Putamen (tissue), 1 donor: ENCODE measurements around the gene PACSIN2.
"Not testable (repeated sequence)": the region's sequence is repeated elsewhere in the genome, so short reads cannot be mapped to it uniquely, and the experiment has no call there.

Experiments
- DNase-seq: peaks from one replicate; pipeline ENCODE4 v3.0.0-alpha.2; 2016; ENCODE audit warnings: low spot score

Gene PACSIN2

DNA sequence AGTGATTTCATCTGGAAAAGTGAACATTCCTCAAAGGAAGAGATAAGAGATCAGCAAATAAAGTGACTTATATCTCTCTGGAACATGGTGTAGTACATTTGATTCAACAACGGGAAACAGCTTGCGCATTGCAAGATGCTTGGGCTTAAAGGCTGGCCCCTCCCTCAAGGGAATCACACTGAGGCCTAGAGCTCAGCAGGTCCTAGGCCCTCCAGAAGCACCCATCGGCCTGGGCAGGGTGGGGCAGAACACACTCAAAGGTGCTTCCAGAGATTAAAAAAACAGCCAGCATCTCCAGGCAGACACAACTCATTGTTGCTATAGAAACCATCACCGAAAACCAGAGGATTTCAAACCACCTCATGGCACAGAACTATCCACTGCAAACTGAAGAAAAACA lies 88.8 kb downstream of the PACSIN2 start:
- DNase-seq = no peak

DNA sequence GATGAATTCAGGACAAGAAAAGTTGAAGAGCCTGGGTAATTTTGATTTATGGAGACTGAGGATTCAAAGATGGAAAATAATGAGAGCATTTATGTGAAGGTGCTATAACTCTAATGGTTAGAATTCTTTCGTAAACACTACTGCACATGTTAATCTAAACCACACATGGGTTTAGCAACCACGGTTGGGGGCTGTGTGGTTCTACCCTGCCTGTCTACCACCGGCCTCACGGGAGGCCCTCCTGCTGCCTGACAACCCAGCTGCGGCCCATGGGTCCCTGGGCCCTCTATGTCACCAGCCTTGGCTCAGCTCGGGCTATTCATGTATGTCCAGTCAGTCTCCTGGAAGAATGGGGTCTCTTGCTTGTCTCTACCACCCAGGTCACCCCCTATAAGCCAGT lies 89.4 kb downstream of the PACSIN2 start:
- no peak for DNase-seq

- not testable (repeated sequence) for DNase-seq
Observed at GRCh38 chr22:42925031-42925430, 89.9 kb downstream of the PACSIN2 start.

DNA sequence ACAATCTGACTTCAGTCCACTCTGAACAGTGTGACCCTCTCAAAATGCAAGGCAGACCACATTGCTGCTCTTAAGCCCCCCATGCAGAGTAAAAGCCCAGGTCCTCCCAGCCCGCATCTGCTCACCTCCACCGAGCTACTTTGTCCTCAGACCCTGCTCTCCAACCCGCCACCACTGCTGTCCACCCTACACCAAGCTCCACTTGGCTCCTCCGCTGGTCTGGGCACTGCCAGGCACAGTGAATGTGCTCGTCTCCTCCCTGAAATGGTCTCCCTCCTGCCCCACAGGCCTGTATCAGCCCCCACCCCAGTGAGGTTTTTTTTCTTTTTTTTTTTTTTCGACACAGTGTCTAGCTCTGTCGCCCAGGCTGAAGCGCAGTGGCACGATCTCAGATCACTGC lies 90.5 kb downstream of the PACSIN2 start:
- no peak for DNase-seq

GRCh38 chr22:42922374-42923191 lies 92.4 kb downstream of the PACSIN2 start:
- DNase-seq = no peak

DNA sequence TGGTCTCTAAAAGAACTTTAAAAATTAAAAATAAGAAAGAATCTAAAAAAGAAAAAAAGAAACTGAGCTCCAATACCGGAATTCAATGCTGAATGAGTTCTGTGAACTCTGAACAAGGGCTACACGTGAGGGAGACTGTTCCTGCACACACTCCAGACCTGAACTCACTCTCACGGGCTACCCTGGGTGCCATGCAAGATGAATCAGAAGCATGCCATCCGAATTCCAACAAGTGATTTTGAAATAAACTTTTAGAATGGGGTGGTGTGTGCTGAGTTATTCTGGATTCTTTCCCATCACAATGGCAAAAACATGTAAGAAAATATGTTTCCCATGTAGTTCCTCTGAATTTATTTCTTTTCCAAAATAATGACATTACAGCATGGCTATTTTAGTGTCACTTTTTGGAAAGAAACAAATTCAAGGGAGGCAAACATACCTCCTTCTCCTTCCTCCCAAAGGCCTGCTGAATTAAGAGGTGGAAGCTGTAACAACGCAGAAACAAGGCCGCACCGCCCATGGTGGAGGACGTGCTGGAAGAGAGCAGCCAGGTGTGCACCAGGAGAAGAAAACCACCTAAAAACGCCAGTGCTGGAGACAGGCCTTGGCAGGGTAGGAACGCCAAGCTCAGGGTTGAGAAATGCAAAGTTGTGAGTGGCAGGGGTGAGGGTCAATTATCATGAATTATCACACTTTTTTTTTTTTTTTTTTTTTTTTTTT lies 94.7 kb downstream of the PACSIN2 start:
- no peak for DNase-seq

GRCh38 chr22:42919199-42919598 lies 95.8 kb downstream of the PACSIN2 start:
- no peak for DNase-seq

DNA sequence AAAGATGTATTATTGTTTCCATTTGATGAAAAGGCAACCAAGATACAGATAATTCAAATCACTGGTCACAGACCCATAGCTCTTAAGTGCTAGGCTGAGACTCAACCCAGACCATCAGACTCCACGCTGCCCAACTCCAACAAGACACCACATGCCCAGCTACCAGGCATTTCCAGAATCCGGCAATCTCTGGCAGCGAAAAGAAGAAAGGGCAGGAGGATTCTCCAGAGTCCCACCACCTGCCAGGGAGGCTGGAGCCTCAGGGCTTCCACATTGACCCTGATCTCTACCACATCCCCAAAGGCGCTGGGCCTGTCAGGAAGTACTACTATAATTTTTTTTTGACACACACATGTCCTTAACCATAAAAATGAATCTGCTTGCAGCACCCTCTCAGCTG lies 96.4 kb downstream of the PACSIN2 start:
- DNase-seq = no peak

DNA sequence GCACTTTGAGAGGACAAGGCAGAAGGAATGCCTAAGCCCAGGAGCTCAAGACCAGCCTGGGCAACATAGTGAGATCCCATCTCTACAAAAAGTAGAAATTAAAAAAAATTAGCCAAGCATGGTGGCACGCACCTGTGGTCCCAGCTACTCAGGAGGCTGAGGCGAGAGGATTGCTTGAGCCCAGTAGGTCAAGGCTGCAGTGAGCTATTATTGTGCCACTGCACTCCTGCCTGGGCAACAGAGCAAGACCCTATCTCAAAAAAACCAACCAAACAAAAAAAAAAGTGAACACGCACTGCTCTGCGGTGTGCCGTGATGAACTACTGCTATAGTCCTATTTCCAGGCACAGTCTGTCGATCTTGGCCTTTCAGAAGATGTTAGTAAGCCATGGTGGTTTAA lies 97.6 kb downstream of the PACSIN2 start:
- DNase-seq = not testable (repeated sequence)

DNA sequence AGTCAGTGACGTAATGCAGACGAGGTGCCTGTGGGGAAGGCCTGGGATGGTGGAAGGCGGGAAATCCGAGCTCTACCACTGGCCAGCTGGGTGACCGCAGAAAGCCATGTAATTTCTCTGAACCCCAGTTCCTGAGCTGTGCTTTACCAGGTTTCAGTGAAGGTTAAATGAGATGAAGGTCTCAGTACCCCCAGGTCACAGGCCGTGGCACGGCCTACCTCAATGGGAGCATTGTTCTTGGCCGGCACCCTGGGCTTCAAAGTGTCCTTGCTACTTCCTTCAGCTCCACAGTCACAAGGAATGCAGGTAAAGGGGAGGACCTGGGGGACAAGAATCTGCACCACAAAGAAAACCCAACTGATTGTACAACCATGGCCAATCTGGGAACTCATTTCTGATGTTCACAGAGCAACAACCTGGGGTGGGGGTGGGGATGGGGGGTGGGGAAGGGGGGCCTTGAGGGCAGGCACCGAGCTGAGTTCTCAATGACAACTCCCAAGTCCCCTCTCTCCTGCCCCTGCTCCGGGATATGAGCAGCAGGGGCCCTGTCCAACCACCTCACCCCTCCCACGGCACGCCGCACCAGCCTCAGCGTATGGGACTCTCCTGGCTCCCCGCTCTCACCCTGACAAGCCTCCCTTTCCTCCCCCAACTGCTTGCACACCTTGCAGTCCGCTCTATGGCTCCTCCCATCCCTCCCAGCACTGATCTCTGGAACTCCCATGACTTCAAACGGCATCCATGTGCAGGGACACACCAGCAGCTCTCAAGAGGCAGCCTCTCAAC lies 98.8 kb downstream of the PACSIN2 start:
- DNase-seq = no peak

- DNase-seq = no peak
Observed at GRCh38 chr22:42914511-42915076, 100.4 kb downstream of the PACSIN2 start.

DNA sequence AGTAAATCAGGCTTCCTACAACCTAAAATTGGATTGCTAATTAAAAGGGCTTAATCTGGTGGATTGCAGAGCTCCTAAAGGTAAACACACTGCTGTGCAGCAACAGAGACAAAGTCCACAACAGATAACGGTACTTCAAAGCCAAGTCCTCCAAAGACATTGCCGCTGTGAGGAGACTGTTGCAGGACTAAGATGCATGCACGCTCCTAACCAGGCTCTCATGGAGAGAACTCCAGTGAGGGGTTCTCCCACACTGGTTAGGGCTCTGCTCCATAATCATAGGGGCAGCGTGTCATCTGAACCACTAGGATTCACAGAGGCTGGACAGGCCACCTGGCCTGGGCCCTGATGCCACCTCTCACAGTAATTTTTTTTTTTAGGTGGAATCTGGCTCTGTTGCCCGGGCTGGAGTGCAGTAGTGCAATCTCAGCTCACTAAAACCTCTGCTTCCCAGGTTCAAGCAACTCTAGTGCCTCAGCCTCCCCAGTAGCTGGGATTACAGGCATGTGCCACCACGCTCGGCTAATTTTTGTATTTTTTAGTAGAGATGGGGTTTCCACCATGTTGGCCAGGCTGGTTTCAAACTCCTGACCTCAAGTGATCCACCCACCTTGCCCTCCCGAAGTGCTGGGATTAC lies 101.0 kb downstream of the PACSIN2 start:
- no peak for DNase-seq

DNA sequence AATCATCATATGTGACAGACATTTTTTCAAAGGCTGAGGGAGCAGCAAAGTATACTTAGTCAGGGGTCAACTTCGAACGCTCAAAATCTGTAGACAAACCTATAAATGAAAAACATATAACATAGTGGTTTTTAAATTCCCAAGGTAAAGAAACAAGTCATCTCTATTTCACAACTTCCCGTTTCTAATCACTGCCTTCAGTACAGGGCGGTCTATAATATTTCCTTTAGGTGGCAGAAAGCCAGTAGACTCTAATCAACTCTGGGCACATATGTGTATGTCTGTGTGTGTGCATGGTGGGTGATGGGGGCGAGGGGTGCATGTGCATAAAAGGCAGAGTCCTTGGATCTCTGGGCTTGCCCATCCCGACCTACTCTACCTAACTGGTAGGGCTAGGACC lies 102.9 kb downstream of the PACSIN2 start:
- no peak for DNase-seq

- DNase-seq = no peak
Observed at GRCh38 chr22:42910221-42910942, 104.6 kb downstream of the PACSIN2 start.

DNA sequence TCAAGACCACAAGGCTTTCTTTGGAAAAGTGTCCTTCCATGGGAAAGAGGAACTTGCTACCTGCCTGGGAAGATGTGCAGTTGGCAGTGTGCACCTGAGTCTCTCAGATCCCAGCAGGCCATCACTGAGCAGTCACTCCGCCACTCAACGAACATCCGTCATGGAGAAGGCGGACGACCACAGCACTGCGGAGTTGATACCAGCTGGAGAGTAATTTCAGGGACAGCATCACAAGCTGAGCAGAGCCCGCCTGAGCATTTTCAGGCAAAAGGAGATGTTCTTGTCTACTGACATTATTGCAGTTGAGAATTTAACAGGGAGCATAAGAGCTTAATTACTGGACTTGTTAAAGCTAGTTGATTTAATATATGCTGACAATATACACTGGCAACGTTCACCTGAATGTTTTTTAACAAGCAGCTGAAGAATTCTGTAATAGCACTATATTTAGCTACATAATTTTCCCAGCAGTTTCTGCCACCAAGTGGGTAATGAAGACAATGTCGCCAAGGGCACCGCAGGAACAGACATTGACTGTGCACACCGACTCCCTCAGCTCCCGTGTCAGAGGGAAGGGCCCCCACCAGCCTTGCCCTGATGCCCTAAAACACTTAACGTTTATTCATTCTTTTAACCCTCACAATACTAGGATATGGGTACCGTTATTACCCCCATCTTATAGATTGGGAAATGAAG lies 105.4 kb downstream of the PACSIN2 start:
- no peak for DNase-seq

DNA sequence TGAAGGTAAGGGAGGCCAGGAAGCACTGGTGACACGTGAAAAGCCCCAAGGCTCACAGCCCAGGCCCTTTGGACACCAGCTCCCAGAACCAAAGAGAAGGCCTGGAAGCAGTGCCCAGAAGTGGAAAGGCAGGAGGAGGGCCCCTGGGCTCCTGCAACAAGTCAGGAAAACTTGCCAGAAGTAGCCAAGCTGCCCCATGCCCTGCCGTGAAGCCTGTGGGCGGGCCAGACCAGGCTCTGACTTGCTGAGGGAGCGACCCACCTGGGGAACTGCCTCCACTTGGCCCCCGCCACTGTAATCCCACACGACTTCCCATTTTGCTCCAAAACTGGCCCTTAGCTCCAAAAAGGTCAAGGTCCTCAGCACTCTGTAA lies 106.6 kb downstream of the PACSIN2 start:
- no peak for DNase-seq

DNA sequence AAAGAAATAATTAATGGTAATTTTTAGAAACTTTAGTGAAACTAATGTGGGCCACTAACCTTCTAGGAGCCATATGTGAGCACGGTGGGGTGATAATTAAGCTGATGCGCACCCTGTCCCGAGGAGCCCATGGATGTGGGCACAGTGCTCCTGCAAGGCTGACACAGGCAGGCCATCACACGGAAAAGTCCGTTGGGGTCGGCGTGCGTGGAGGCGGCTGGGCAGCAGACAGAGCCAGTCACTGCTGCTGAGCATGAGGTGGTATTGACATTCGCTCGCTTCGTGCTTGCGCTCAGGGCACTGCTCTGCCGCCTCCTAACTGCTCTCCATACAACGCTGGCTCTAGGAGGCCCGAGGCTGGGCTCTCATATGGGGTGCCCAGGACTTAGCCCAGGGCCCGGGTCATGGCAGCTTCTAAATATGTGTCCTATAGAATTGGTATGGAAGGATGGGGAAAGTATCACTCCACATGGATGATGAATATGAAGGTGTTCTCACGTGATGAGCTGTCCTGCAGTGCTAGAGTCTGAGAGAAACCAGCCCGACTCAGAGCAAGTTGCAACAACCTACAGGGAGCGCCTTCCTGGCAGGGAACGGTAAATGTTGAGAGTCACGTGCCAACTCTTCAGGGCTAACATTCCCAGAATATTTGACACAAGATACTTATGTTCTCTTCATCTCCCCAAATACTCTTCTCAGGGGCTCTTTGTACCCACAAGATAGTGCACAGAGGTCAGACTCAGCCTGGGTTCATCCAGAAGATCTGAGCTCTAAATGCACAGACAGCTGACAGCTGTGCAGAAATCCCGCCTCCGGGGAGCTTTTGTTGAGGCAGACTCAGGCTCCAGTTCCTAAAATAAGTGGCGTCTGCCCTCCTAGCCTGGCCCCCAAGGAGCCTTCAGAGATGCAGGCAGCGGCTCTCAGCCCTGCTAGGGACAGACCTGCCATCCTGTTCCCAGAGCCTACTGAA lies 107.3 kb downstream of the PACSIN2 start:
- DNase-seq = no peak

GRCh38 chr22:42906605-42907348 lies 108.2 kb downstream of the PACSIN2 start:
- no peak for DNase-seq

DNA sequence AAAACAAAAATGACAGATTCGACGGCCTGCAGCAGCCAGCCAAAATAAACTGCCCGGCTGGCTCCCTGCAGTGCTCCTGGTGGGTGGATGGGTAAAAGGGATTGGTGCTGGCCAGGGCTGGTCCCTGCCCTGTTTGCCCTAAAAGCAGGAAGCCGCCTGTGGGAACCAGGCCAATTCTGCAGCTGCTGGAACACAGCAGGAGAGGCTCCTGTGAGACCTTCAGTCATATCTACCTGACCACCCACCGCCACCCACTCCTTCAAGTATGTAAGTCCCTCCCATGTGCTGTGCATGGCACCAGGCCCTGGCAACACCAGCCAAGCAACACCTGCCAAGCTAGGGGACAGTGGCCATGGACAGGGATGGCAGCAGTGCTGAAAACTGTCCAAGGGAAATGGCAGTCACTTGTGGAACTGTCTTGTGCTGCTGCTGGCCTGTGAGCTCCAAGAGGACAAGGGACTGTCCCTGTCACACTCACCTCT lies 109.2 kb downstream of the PACSIN2 start:
- no peak for DNase-seq
